ENCODE results near the gene IDH1. TPM values are rescaled to one million over a fixed set of nuclear protein-coding genes. Genes with fewer than 3 reads are reported as not detected.

Gene IDH1
- total RNA-seq, 2 donors from 2014 or later = 17.0 to 34.3 TPM

- peaks cover 8% of the 10 kb centered on the region for H3K27me3 Mint-ChIP-seq
- H3K4me3 Mint-ChIP-seq = no peak overlapping the region
- no peaks in the 10 kb centered on the region for H3K9me3 Mint-ChIP-seq
- H3K27ac Mint-ChIP-seq = no peak overlapping the region
- ATAC-seq (replicated peaks) = no peak
- H3K36me3 Mint-ChIP-seq (ENCODE audit: low read depth) = no peaks in the 10 kb centered on the region
- H3K4me1 Mint-ChIP-seq = no peaks in the 10 kb centered on the region
Observed at GRCh38 chr2:208210688-208211451, 44.0 kb downstream of the IDH1 start.

- Mint-ChIP-seq H3K9me3 (no peaks in the 10 kb centered on the region), H3K4me3 (no peak overlapping the region), H3K27me3 (peaks cover 8% of the 10 kb centered on the region), H3K4me1 (no peaks in the 10 kb centered on the region), H3K27ac (no peak overlapping the region), H3K36me3 (ENCODE audit: low read depth) (no peaks in the 10 kb centered on the region)
- no peak for ATAC-seq (replicated peaks)
Observed at GRCh38 chr2:208208335-208209085, 46.4 kb downstream of the IDH1 start.

- no peaks in the 10 kb centered on the region for H3K36me3 Mint-ChIP-seq (ENCODE audit: low read depth)
- ATAC-seq (replicated peaks) = no peak
- H3K27me3 Mint-ChIP-seq = peaks cover 8% of the 10 kb centered on the region
Observed at GRCh38 chr2:208207769-208208168, 47.1 kb downstream of the IDH1 start.

GRCh38 chr2:208204166-208204565 is 50.7 kb downstream of the IDH1 start:
- no peak for ATAC-seq (replicated peaks)
- Mint-ChIP-seq H3K36me3 (ENCODE audit: low read depth) (no peaks in the 10 kb centered on the region), H3K4me1 (no peaks in the 10 kb centered on the region), H3K4me3 (no peak overlapping the region), H3K27ac (no peak overlapping the region), H3K27me3 (peaks cover 7% of the 10 kb centered on the region), H3K9me3 (no peaks in the 10 kb centered on the region)

More at GRCh38 chr2:208207769-208208168, 47.1 kb downstream of the IDH1 start:
- H3K9me3 Mint-ChIP-seq = no peaks in the 10 kb centered on the region
- H3K4me1 Mint-ChIP-seq = no peaks in the 10 kb centered on the region
- H3K27ac Mint-ChIP-seq = no peak overlapping the region
- H3K4me3 Mint-ChIP-seq = no peak overlapping the region

GRCh38 chr2:208195531-208195930 is 59.3 kb downstream of the IDH1 start:
- no peaks in the 10 kb centered on the region for H3K9me3 Mint-ChIP-seq
- no peak for ATAC-seq (replicated peaks)
- H3K27me3 Mint-ChIP-seq = no peaks in the 10 kb centered on the region
- no peak overlapping the region for H3K27ac Mint-ChIP-seq
- H3K4me3 Mint-ChIP-seq = no peak overlapping the region
- no peaks in the 10 kb centered on the region for H3K4me1 Mint-ChIP-seq
- no peaks in the 10 kb centered on the region for H3K36me3 Mint-ChIP-seq (ENCODE audit: low read depth)

GRCh38 chr2:208192611-208193236 is 62.1 kb downstream of the IDH1 start:
- no peak overlapping the region for H3K4me3 Mint-ChIP-seq
- no peak overlapping the region for H3K27ac Mint-ChIP-seq
- ATAC-seq (replicated peaks) = no peak
- H3K4me1 Mint-ChIP-seq = no peaks in the 10 kb centered on the region
- H3K36me3 Mint-ChIP-seq (ENCODE audit: low read depth) = no peaks in the 10 kb centered on the region
- H3K9me3 Mint-ChIP-seq = no peaks in the 10 kb centered on the region
- no peaks in the 10 kb centered on the region for H3K27me3 Mint-ChIP-seq

GRCh38 chr2:208189810-208190503 is 64.9 kb downstream of the IDH1 start, which contains the start of gene C2orf80:
C2orf80 (minus strand) TSS chr2:208190030; CDS start chr2:208186986, 3,044 bp downstream.
- Mint-ChIP-seq H3K4me1 (no peaks in the 10 kb centered on the region), H3K9me3 (no peaks in the 10 kb centered on the region), H3K36me3 (ENCODE audit: low read depth) (no peaks in the 10 kb centered on the region), H3K27ac (no peak within 1 kb of the TSS), H3K4me3 (no peak within 1 kb of the TSS), H3K27me3 (no peaks in the 10 kb centered on the region)
- ATAC-seq (replicated peaks) = no peak

GRCh38 chr2:208189069-208189809 is 65.6 kb downstream of the IDH1 start:
- no peak overlapping the region for H3K27ac Mint-ChIP-seq
- H3K4me1 Mint-ChIP-seq = no peaks in the 10 kb centered on the region
- no peak for ATAC-seq (replicated peaks)
- H3K9me3 Mint-ChIP-seq = no peaks in the 10 kb centered on the region
- H3K36me3 Mint-ChIP-seq (ENCODE audit: low read depth) = no peaks in the 10 kb centered on the region
- H3K4me3 Mint-ChIP-seq = no peak overlapping the region
- peaks cover 3% of the 10 kb centered on the region for H3K27me3 Mint-ChIP-seq

GRCh38 chr2:208186893-208187292 is 68.0 kb downstream of the IDH1 start:
- Mint-ChIP-seq H3K4me3 (no peak overlapping the region), H3K27ac (no peak overlapping the region), H3K27me3 (peaks cover 9% of the 10 kb centered on the region), H3K9me3 (no peaks in the 10 kb centered on the region), H3K4me1 (no peaks in the 10 kb centered on the region), H3K36me3 (ENCODE audit: low read depth) (no peaks in the 10 kb centered on the region)
- no peak for ATAC-seq (replicated peaks)

- Mint-ChIP-seq H3K4me3 (no peak overlapping the region), H3K4me1 (no peaks in the 10 kb centered on the region), H3K27ac (no peak overlapping the region), H3K36me3 (ENCODE audit: low read depth) (no peaks in the 10 kb centered on the region), H3K27me3 (peaks cover 9% of the 10 kb centered on the region), H3K9me3 (no peaks in the 10 kb centered on the region)
- ATAC-seq (replicated peaks) = no peak
Observed at GRCh38 chr2:208186465-208186864, 68.4 kb downstream of the IDH1 start.

Other genes with a start within 250 kb of the IDH1 start
- gene PLEKHM3, start 229.5 kb downstream of the IDH1 start, total RNA-seq = 1 to 10 TPM; 3.2 to 5.3 TPM
- gene CRYGD, start 130.5 kb downstream of the IDH1 start, total RNA-seq = not detected
- not detected for gene CRYGC, start 125.2 kb downstream of the IDH1 start, total RNA-seq
- gene CRYGB, start 108.9 kb downstream of the IDH1 start, total RNA-seq = not detected
- gene CRYGA, start 91.5 kb downstream of the IDH1 start, total RNA-seq = not detected
- not detected for gene C2orf80, start 65.0 kb downstream of the IDH1 start, total RNA-seq
- gene PIKFYVE, start 11.2 kb upstream of the IDH1 start, total RNA-seq = 10 to 100 TPM; 20.3 to 23.7 TPM
- gene PTH2R, start 151.7 kb upstream of the IDH1 start, total RNA-seq = under 1 TPM in 1 of 2 donors, not detected in 1; 0.29 TPM